HepG2 (cell line): ENCODE data around the gene CNTFR. TPM values are rescaled to one million over a fixed set of nuclear protein-coding genes. Genes with fewer than 3 reads are reported as not detected.

ENCODE experiments used
- ATAC-seq: fragments of 200-7000 bp; cut with Tn5 transposase; 3 replicates; pipeline ENCODE4 v1.9.1; 2020; ENCODE audit warnings: mild to moderate bottlenecking, moderate library complexity
- BruUV-seq: library from RNA; stranded (reverse); fragments of 400-500 nt; replicated peaks from 2 replicates; lab custom pipeline; 2021; lab: Mats Ljungman, UMichigan
- CTCF ChIA-PET: fragments of 300-600 bp; formaldehyde crosslinking; extraction: SDS; loops from one replicate; lab custom pipeline; 2021; ENCODE audit warnings: low total read pairs, inconsistent platforms, low intra/inter-chr PET ratio; lab: Yijun Ruan, JAX
- POLR2A ChIA-PET: fragments of 350-600 bp; sonication (Branson Sonifier 250); formaldehyde crosslinking; loops from one replicate; lab custom pipeline; 2020; ENCODE audit warnings: antibody characterized with exemption, inconsistent platforms; lab: Yijun Ruan, JAX
- DNase-seq: peaks from one replicate; pipeline ENCODE4 v3.0.0-alpha.2; 2015; ENCODE audit warnings: low spot score
- FAIRE-seq: peaks from 3 replicates; lab custom pipeline; 2011; peaks lifted over from hg19 to GRCh38; lab: Jason Lieb, UNC
- H2AFZ ChIP-seq: one replicate; pipeline ENCODE4 v1.6.1; 2011; ENCODE audit warnings: low read length, inconsistent platforms
- H3K27ac ChIP-seq: fragments of 300-600 bp; 3 replicates; pipeline ENCODE4 v1.8.0; 2011; ENCODE audit warnings: mixed run types, mild to moderate bottlenecking, mixed read lengths, low read length, inconsistent platforms; ENCODE audit not compliant: insufficient read depth; ENCODE audit errors: extremely low read length
- H3K27me3 ChIP-seq, 2 experiments: fragments of 200-600 bp in 1 of 2; 2 replicates in 1 of 2; 3 replicates in 1 of 2; pipeline versions ENCODE4 v1.6.0 to v1.8.0; 2011; ENCODE audit warnings: low read length in 2 of 2, mild to moderate bottlenecking in 2 of 2, moderate library complexity in 2 of 2, inconsistent platforms in 1 of 2; ENCODE audit not compliant: insufficient read depth in 2 of 2, control insufficient read depth in 1 of 2
- H3K36me3 ChIP-seq, 2 experiments: fragments of 200-600 bp in 1 of 2; replicated peaks in 1 of 2; 2 replicates in 1 of 2; 3 replicates in 1 of 2; pipeline versions ENCODE4 v1.5.1 to v1.8.0; 2011; ENCODE audit warnings: low read length in 2 of 2, inconsistent platforms in 1 of 2; ENCODE audit not compliant: insufficient read depth in 2 of 2, control insufficient read depth in 1 of 2
- H3K4me1 ChIP-seq: 2 replicates; pipeline ENCODE4 v1.5.1; 2012; ENCODE audit warnings: low read length, inconsistent platforms; ENCODE audit not compliant: insufficient read depth
- H3K4me2 ChIP-seq: 2 replicates; pipeline ENCODE4 v1.6.0; 2011; ENCODE audit warnings: low read depth, low read length, inconsistent platforms
- H3K4me3 ChIP-seq, 3 experiments: fragments of 200-600 bp in 1 of 3; sonication (generic), shearing (Covaris generic) in 1 of 3; replicated peaks in 1 of 3; 2 replicates each; pipeline ENCODE4 v1.5.1; 2011 to 2016; ENCODE audit warnings: low read length in 3 of 3, inconsistent platforms in 2 of 3, low read depth in 2 of 3, mild to moderate bottlenecking in 2 of 3, control low read depth in 1 of 3, mixed read lengths in 1 of 3; ENCODE audit not compliant: insufficient read depth in 1 of 3
- H3K79me2 ChIP-seq: one replicate; pipeline ENCODE4 v1.6.1; 2011; ENCODE audit warnings: low read length, inconsistent platforms; ENCODE audit not compliant: insufficient read depth
- H3K9ac ChIP-seq: 2 replicates; pipeline ENCODE4 v1.6.0; 2011; ENCODE audit warnings: mild to moderate bottlenecking, low read depth, low read length, inconsistent platforms; ENCODE audit not compliant: insufficient read depth
- H3K9me3 ChIP-seq: 2 replicates; pipeline ENCODE4 v1.5.1; 2012; ENCODE audit warnings: mild to moderate bottlenecking, low read length
- H4K20me1 ChIP-seq: 2 replicates; pipeline ENCODE4 v1.6.0; 2011; ENCODE audit warnings: inconsistent platforms, mild to moderate bottlenecking, low read length, moderate library complexity; ENCODE audit not compliant: insufficient read depth
- ATF5 ChIP-seq: sonication (generic); formaldehyde crosslinking; IDR thresholded peaks from 2 replicates; pipeline ENCODE4 v1.4.0; 2020; ENCODE audit warnings: mild to moderate bottlenecking, low read depth, missing genetic modification reagents
- IRF1 ChIP-seq: sonication (generic); formaldehyde crosslinking; IDR thresholded peaks from 2 replicates; pipeline ENCODE4 v1.4.0; 2020; ENCODE audit warnings: low read depth, mild to moderate bottlenecking, missing genetic modification reagents
- JUN ChIP-seq: sonication (generic); formaldehyde crosslinking; IDR thresholded peaks from 2 replicates; pipeline ENCODE4 v1.4.0; 2020; ENCODE audit warnings: mild to moderate bottlenecking, missing genetic modification reagents
- KMT2B ChIP-seq: IDR thresholded peaks from 2 replicates; pipeline ENCODE4 v1.6.1; 2016; ENCODE audit warnings: missing genetic modification reagents, missing compliant biosample characterization
- MLXIP ChIP-seq: sonication (generic); formaldehyde crosslinking; IDR thresholded peaks from 2 replicates; pipeline ENCODE4 v1.9.0; 2021; ENCODE audit warnings: missing genetic modification reagents, borderline replicate concordance
- NPAS2 ChIP-seq: sonication (generic); formaldehyde crosslinking; IDR thresholded peaks from 2 replicates; pipeline ENCODE4 v1.8.0; 2022; ENCODE audit warnings: mild to moderate bottlenecking, missing genetic modification reagents, borderline replicate concordance
- POLR2AphosphoS2 ChIP-seq: IDR thresholded peaks from 2 replicates; pipeline ENCODE4 v1.6.1; 2011; ENCODE audit warnings: low read depth, low read length, improper control_type of control experiment
- SIN3A ChIP-seq: IDR thresholded peaks from 2 replicates; pipeline ENCODE4 v1.6.1; 2011; ENCODE audit warnings: low read depth, mild to moderate bottlenecking, control low read depth, low read length, borderline replicate concordance
- SIX4 ChIP-seq: sonication (generic); formaldehyde crosslinking; IDR thresholded peaks from 2 replicates; pipeline ENCODE4 v1.4.0; 2020; ENCODE audit warnings: missing genetic modification reagents
- TP53 ChIP-seq: sonication (generic); formaldehyde crosslinking; conservative IDR thresholded peaks from 2 replicates; pipeline ENCODE4 v1.4.0; 2020; ENCODE audit warnings: missing genetic modification reagents
- U2AF1 ChIP-seq: fragments of 200-400 bp; formaldehyde crosslinking; optimal IDR thresholded peaks from 2 replicates; pipeline ENCODE3; 2017; ENCODE audit warnings: mild to moderate bottlenecking, low read depth, low read length
- ZNF124 ChIP-seq: sonication (generic); formaldehyde crosslinking; IDR thresholded peaks from 2 replicates; pipeline ENCODE4 v1.4.0; 2020; ENCODE audit warnings: missing genetic modification reagents
- ZNF235 ChIP-seq: sonication (generic); formaldehyde crosslinking; IDR thresholded peaks from 2 replicates; pipeline ENCODE4 v1.8.1; 2023; ENCODE audit warnings: mild to moderate bottlenecking, missing genetic modification reagents, borderline replicate concordance
- ZNF275 ChIP-seq: sonication (generic); formaldehyde crosslinking; IDR thresholded peaks from 2 replicates; pipeline ENCODE4 v1.8.0; 2022; ENCODE audit warnings: missing genetic modification reagents, mild to moderate bottlenecking, inconsistent platforms, borderline replicate concordance
- ZNF747 ChIP-seq: sonication (generic); formaldehyde crosslinking; IDR thresholded peaks from 2 replicates; pipeline ENCODE4 v1.8.1; 2023; ENCODE audit warnings: missing genetic modification reagents, mild to moderate bottlenecking, borderline replicate concordance
- ZNF879 ChIP-seq: sonication (generic); formaldehyde crosslinking; IDR thresholded peaks from 2 replicates; pipeline ENCODE4 v1.8.1; 2023; ENCODE audit warnings: missing genetic modification reagents
- WGBS: methylation state at CpG from one replicate; pipeline ENCODE4 v1.1.6; 2017; ENCODE audit warnings: low lambda C conversion rate; 5-methylcytosine and 5-hydroxymethylcytosine counted together
- in situ Hi-C: cut with HindIII; loops from 2 replicates; pipeline ENCODE4 v1.10.0; 2017; ENCODE audit warnings: low pct_unique_long_range_greater_than_20kb; ENCODE audit not compliant: extremely low pct_ligation_motif_present
- intact Hi-C: fragments of 100-400 bp; cut with micrococcal nuclease; formaldehyde crosslinking; loops from one replicate; pipeline ENCODE4 v1.10.0; 2022; ENCODE audit not compliant: unreplicated experiment
- polyA plus RNA-seq, 8 experiments: library from polyadenylated mRNA; depleted of rRNA in 3 of 8; stranded (reverse) in 7 of 8; unstranded in 1 of 8; fragments of >200 nt; fragmentation: Illumina TruSeq in 4 of 8; extraction: Trizol in 4 of 8; gene quantifications; 2 replicates each; pipeline versions ENCODE4 v1.2.1 to v1.2.3, GENCODE V29; 2011 to 2016; ENCODE audit warnings: low read depth in 4 of 8, missing spikeins in 1 of 8, mixed read lengths in 1 of 8; ENCODE audit not compliant: insufficient read depth in 1 of 8
- total RNA-seq, 5 experiments: library from RNA; depleted of rRNA; stranded (reverse); fragments of >200 nt; fragmentation: Illumina TruSeq; extraction: Trizol; gene quantifications; 2 replicates each; pipeline ENCODE4 v1.2.3, GENCODE V29; 2016; ENCODE audit warnings: low read depth in 1 of 5

Gene CNTFR
- total and polyA plus RNA-seq, 2 of the 13 experiments (the other 11 are each of a cell fraction or from before 2014, with no cell fraction given) = not detected

GRCh38 chr9:34507556-34507955 lies 82.0 kb downstream of the CNTFR start (continued):
- TF ChIP-seq ZNF124 (CRISPR knock-in tag) = no peak
- no peak for TF ChIP-seq SIX4
- TF ChIP-seq TP53 = no peak
- TF ChIP-seq ZNF747 (CRISPR knock-in tag) = no peak

- WGBS = 7% methylated on average over 3 of the region's 7 CpGs
- TF ChIP-seq ATF5 (no peak), JUN (CRISPR knock-in tag) (no peak), KMT2B (CRISPR knock-in tag) (no peak), ZNF879 (CRISPR knock-in tag) (no peak), ZNF235 (CRISPR knock-in tag) (no peak), U2AF1 (no peak), NPAS2 (CRISPR knock-in tag) (no peak), MLXIP (CRISPR knock-in tag) (no peak), ZNF275 (CRISPR knock-in tag) (no peak), IRF1 (CRISPR knock-in tag) (no peak), POLR2AphosphoS2 (no peak), SIN3A (no peak)
These were observed 82.9 kb downstream of the CNTFR start for GRCh38 chr9:34506623-34507022.

More at GRCh38 chr9:34506623-34507022, 82.9 kb downstream of the CNTFR start:
- H3K4me1 ChIP-seq = peaks cover 15% of the 10 kb centered on the region
- in situ Hi-C loops = no loop called here
- no peak overlapping the region for H3K27ac ChIP-seq
- no peak overlapping the region for H3K9ac ChIP-seq
- ATAC-seq (no peak), FAIRE-seq (no peak), DNase-seq (no peak)
- intact Hi-C loops = loop anchor here (10.0 kb wide), 1 partner anchor 172 kb away; no protein-coding TSS in a partner anchor
- no peak overlapping the region for H3K4me3 ChIP-seq
- POLR2A ChIA-PET = interaction anchor here (0.5 kb wide), 1 partner anchor 29 kb away, joined by 3 read pairs; no protein-coding TSS in a partner anchor
- H3K79me2 ChIP-seq = no peaks in the 10 kb centered on the region
- peaks cover 4 to 40% of the 10 kb centered on the region in 2 experiments; a peak in 2 of 5 replicates for H3K27me3 ChIP-seq
- no peaks in the 10 kb centered on the region for H4K20me1 ChIP-seq
- no TSS peak for BruUV-seq
- CTCF ChIA-PET = no interaction called here
- H2AFZ ChIP-seq = no peak overlapping the region
- no peak overlapping the region for H3K4me2 ChIP-seq
- H3K36me3 ChIP-seq = no peaks in the 10 kb centered on the region
- no peaks in the 10 kb centered on the region for H3K9me3 ChIP-seq
